Stomach (tissue), 9 donors: ENCODE results near the gene TEKT2. TPM values are rescaled to one million over a fixed set of nuclear protein-coding genes. Genes with fewer than 3 reads are reported as not detected.

ENCODE experiments used
- DNase-seq, 2 donors: peaks; one replicate each; pipeline versions ENCODE4 v3.0.0 to v3.0.0-alpha.2; 2013 to 2019
- H3K27ac ChIP-seq, 5 donors: fragments of 200-600 bp in 4 of 5; sonication (generic) in 4 of 5; one replicate each; pipeline ENCODE4 v1.5.1; 2013 to 2019; ENCODE audit warnings: mild to moderate bottlenecking in 1 of 5, moderate library complexity in 1 of 5
- H3K27me3 ChIP-seq, 3 donors: fragments of 200-600 bp; sonication (generic); one replicate each; pipeline ENCODE4 v1.5.1; 2017 to 2019; ENCODE audit warnings: mixed run types in 1 of 3
- H3K36me3 ChIP-seq, 4 donors: fragments of 200-600 bp; sonication (generic); 1 replicate in 3 of 4; 2 replicates in 1 of 4; pipeline ENCODE4 v1.5.1; 2016 to 2019
- H3K4me1 ChIP-seq, 4 donors: fragments of 200-600 bp; sonication (generic); one replicate each; pipeline ENCODE4 v1.5.1; 2016 to 2019
- H3K4me3 ChIP-seq, 4 donors: fragments of 200-600 bp; sonication (generic) in 3 of 4; one replicate each; pipeline ENCODE4 v1.5.1; 2016 to 2019; ENCODE audit warnings: mild to moderate bottlenecking in 1 of 4
- H3K9me3 ChIP-seq, 4 donors: fragments of 200-600 bp; sonication (generic); one replicate each; pipeline ENCODE4 v1.5.1; 2016 to 2019
- EP300 ChIP-seq: sonication (generic); formaldehyde crosslinking; IDR thresholded peaks from one replicate; pipeline ENCODE4 v1.6.1; 2017; ENCODE audit warnings: antibody characterized with exemption
- POLR2A ChIP-seq, 4 donors: fragments of 450-650 bp; IDR thresholded peaks; one replicate each; pipeline ENCODE4 v1.6.1; 2016; ENCODE audit warnings: antibody characterized with exemption in 4 of 4, control low read depth in 2 of 4, mild to moderate bottlenecking in 1 of 4, moderate library complexity in 1 of 4
- POLR2AphosphoS5 ChIP-seq, 3 donors: sonication (generic); formaldehyde crosslinking; IDR thresholded peaks; one replicate each; pipeline ENCODE4 v1.6.1; 2016; ENCODE audit warnings: antibody characterized with exemption in 3 of 3
- WGBS, 5 donors: extraction: QIAGEN DNeasy Blood & Tissue Kit in 3 of 5; methylation state at CpG; one replicate each; pipeline versions ENCODE4 v1.1.5 to v1.1.7; 2013 to 2018; 5-methylcytosine and 5-hydroxymethylcytosine counted together
- intact Hi-C: fragments of 100-400 bp; cut with DNase I; formaldehyde crosslinking; loops from one replicate; pipeline ENCODE4 v1.15.1; 2023; ENCODE audit warnings: low total_unique reads
- polyA plus RNA-seq, 3 donors: library from polyadenylated mRNA; stranded (reverse); fragments of 200-250 nt; gene quantifications; one replicate each; pipeline ENCODE4 v1.2.3, GENCODE V29; 2013
- total RNA-seq, 5 donors: library from RNA; depleted of rRNA; stranded (reverse); fragments of >200 nt; gene quantifications; one replicate each; pipeline versions ENCODE4 v1.1.0 to v1.2.3, GENCODE V29; 2014 to 2016
- TF ChIP-seq, protein P1 (sequence below), 7 experiments: fragments of 450-650 bp in 4 of 7; fragments of 200-600 bp in 3 of 7; sonication (generic) in 3 of 7; IDR thresholded peaks; one replicate each; pipeline ENCODE4 v1.5.1; 2016 to 2019; ENCODE audit warnings: antibody characterized with exemption in 7 of 7, control low read depth in 2 of 7, mild to moderate bottlenecking in 1 of 7
- donor health status: healthy with polysubstance abuse.
- donor health status: Bipolar disorder and iron deficiency.
- donor health status: healthy.

TEKT2 gene
- total and polyA plus RNA-seq, 8 donors = 0.25 to 0.76 (median 0.60) TPM; not detected in 5

DNA sequence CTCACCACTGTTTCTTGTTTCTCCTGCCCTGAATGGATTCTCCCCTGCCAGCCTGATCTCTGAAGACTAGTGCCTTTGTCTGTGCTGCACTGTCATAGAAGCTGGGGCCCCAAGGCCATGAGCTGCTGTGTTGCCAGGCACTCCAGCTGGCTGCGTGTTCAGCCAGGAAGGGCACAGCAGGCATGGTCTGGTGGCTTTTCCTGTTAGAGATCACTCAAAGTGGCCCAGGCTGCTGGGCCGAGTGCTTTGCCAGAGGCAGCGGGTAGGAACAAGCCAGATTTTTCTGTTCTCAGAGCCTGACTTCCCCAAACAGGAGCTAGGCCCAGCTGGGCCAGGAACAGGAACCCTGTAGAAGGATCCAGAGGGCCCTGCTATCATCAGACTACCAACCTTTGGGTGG, 10.0 kb downstream of the TEKT2 start:
- intact Hi-C loops = no loop called here

DNA sequence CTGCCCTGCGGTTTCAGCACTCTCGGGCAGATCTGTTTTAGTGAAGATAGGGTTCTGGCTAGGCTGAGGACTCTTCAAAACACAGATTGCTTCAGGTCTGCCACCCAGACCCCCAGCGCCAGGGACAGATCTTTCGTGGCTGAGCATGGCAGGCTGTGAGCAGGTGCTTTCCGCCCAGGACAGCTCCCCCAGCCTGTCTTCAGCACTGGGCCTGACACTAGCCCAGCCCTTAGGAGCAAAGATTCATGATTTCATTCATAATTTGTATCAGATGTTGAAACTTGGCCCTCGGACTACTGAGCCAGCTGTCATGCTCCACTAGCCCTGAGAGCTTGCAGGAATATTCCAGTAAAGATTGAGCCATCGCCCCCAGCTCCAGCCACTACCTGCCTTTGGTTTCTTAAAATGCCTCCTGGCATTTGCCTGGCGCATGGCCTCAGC, 10.7 kb downstream of the TEKT2 start:
- no peaks in the 10 kb centered on the region for H3K9me3 ChIP-seq
- peak overlapping the region in 1 of 5 donors; percentile 18 for H3K27ac ChIP-seq
- peaks cover 27 to 66% (median 60%) of the 10 kb centered on the region in 4 donors for H3K36me3 ChIP-seq
- TF ChIP-seq POLR2AphosphoS5 (IDR thresholded peaks at IDR 0.05) = no peak
- no peak for TF ChIP-seq POLR2A (IDR thresholded peaks at IDR 0.05)
- no peak for TF ChIP-seq EP300
- TF ChIP-seq, protein P1, sequence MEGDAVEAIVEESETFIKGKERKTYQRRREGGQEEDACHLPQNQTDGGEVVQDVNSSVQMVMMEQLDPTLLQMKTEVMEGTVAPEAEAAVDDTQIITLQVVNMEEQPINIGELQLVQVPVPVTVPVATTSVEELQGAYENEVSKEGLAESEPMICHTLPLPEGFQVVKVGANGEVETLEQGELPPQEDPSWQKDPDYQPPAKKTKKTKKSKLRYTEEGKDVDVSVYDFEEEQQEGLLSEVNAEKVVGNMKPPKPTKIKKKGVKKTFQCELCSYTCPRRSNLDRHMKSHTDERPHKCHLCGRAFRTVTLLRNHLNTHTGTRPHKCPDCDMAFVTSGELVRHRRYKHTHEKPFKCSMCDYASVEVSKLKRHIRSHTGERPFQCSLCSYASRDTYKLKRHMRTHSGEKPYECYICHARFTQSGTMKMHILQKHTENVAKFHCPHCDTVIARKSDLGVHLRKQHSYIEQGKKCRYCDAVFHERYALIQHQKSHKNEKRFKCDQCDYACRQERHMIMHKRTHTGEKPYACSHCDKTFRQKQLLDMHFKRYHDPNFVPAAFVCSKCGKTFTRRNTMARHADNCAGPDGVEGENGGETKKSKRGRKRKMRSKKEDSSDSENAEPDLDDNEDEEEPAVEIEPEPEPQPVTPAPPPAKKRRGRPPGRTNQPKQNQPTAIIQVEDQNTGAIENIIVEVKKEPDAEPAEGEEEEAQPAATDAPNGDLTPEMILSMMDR (IDR thresholded peaks at IDR 0.05) = no peak
- intact Hi-C loops = loop anchor here (5.0 kb wide), 1 partner anchor 43 kb away; no protein-coding TSS in a partner anchor
- H3K4me1 ChIP-seq = peaks cover 8 to 58% (median 31%) of the 10 kb centered on the region in 4 donors
- DNase-seq = no peak
- WGBS, 5 donors = 84 to 93% (median 87%) methylated on average over 6 to 8 of the region's 8 CpGs
- H3K4me3 ChIP-seq = no peak overlapping the region
- H3K27me3 ChIP-seq = no peaks in the 10 kb centered on the region

More for the DNA sequence above, 10.0 kb downstream of the TEKT2 start:
- Histone ChIP-seq H3K4me3 (no peak overlapping the region), H3K4me1 (peaks cover 10 to 60% (median 34%) of the 10 kb centered on the region in 4 donors), H3K27ac (peak overlapping the region in 1 of 5 donors; percentile 1), H3K9me3 (no peaks in the 10 kb centered on the region), H3K27me3 (no peaks in the 10 kb centered on the region), H3K36me3 (peaks cover 27 to 66% (median 60%) of the 10 kb centered on the region in 4 donors)
- DNase-seq = no peak
- TF ChIP-seq POLR2AphosphoS5 (IDR thresholded peaks at IDR 0.05) (no peak), EP300 (no peak), POLR2A (IDR thresholded peaks at IDR 0.05) (no peak)
- TF ChIP-seq, protein P1 (IDR thresholded peaks at IDR 0.05) = no peak
- 73 to 90% (median 84%) methylated on average over 3 of the region's 3 CpGs for whole genome bisulfite sequencing, 5 donors

- no peak for TF ChIP-seq POLR2A (IDR thresholded peaks at IDR 0.05)
- no peak for TF ChIP-seq POLR2AphosphoS5 (IDR thresholded peaks at IDR 0.05)
- TF ChIP-seq EP300 = no peak
- TF ChIP-seq, protein P1 (IDR thresholded peaks at IDR 0.05) = no peak
- H3K9me3 ChIP-seq = no peaks in the 10 kb centered on the region
- peak overlapping the region in 1 of 5 donors; percentile 19 for H3K27ac ChIP-seq
- intact Hi-C loops = loop anchor here (5.0 kb wide), 1 partner anchor 41 kb away; no protein-coding TSS in a partner anchor
- H3K4me3 ChIP-seq = no peak overlapping the region
- DNase-seq = no peak
- 55 to 66% (median 64%) methylated on average over 12 to 15 of the region's 15 CpGs for WGBS, 5 donors
- H3K27me3 ChIP-seq = no peaks in the 10 kb centered on the region
- H3K4me1 ChIP-seq = peaks cover 10 to 55% (median 28%) of the 10 kb centered on the region in 4 donors
- peaks cover 27 to 63% (median 58%) of the 10 kb centered on the region in 4 donors for H3K36me3 ChIP-seq
Measured at GRCh38 chr1:36095760-36096405, 12.0 kb downstream of the TEKT2 start.

DNA sequence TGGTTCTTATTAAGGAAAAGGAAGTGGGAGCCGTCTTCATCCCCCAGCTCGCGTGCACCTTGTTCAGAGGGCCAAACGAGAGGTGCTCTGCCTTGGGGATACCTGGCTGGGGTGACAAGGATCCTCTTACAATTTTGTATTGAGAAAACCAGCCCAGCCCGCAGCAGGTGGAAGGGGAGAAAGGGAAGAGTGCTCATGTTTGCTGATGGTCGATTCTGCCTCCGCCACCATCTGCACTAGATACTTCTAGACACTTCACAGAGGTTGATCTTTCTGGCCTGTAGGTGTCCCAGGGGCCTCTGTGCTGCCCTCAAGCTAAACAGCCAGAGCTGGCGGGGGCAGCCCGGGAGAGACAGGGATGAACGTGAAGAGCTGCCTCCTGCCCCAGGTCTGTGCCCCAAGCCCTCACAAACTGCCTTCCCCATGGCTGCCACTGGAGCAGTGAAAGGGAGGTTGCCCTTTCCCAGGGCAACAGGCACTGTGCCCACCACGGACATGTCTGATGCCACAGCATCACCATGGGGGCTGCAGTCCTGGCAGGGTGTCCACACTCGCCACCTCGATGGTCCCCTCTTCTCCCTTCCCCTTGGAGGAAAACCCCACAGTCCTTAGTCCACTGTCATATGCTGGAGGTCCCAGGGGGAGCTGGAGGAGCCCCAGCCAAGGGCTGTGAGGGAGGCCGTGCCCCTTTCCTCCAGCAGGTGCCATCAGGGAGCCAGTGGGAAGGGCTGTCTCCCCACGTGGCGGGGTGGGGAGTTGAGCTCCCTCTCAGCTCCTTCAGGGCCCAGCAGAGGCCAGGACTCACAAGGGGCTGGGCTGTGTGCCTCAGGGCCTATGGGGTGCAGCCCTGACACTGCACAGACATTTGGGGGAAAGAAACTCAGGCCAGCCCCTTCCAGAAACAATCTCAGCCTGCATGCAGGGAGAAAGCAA, 12.9 kb downstream of the TEKT2 start:
- TF ChIP-seq EP300 = no peak
- TF ChIP-seq POLR2A (IDR thresholded peaks at IDR 0.05) = no peak
- no peak for TF ChIP-seq POLR2AphosphoS5 (IDR thresholded peaks at IDR 0.05)
- WGBS, 5 donors = 73 to 78% (median 75%) methylated on average over 10 to 16 of the region's 16 CpGs
- H3K36me3 ChIP-seq = peaks cover 24 to 54% (median 49%) of the 10 kb centered on the region in 4 donors
- no peak overlapping the region for H3K4me3 ChIP-seq
- intact Hi-C loops = loop anchor here (5.0 kb wide), 1 partner anchor 41 kb away; no protein-coding TSS in a partner anchor
- H3K4me1 ChIP-seq = peaks cover 10 to 48% (median 21%) of the 10 kb centered on the region in 4 donors
- H3K9me3 ChIP-seq = no peaks in the 10 kb centered on the region
- no peak for DNase-seq
- H3K27me3 ChIP-seq = no peaks in the 10 kb centered on the region
- peak overlapping the region in 1 of 5 donors; percentile 19 for H3K27ac ChIP-seq
